WTC11 (cell line): Measurements from ENCODE around the gene GCC1. TPM values are rescaled to one million over a fixed set of nuclear protein-coding genes. Genes with fewer than 3 reads are reported as not detected.

ENCODE experiments used
- ATAC-seq: fragments of 200-7000 bp; cut with Tn5 transposase; 2 replicates; pipeline ENCODE4 v1.10.0; 2021; ENCODE audit warnings: mild to moderate bottlenecking, moderate library complexity
- CTCF ChIA-PET: fragments of 300-600 bp; sonication (Branson Sonifier 250); formaldehyde crosslinking; loops from one replicate; lab custom pipeline; 2021; ENCODE audit warnings: antibody characterized with exemption; lab: Charles Lee
- POLR2A ChIA-PET: fragments of 350-600 bp; sonication (Branson Sonifier 250); formaldehyde crosslinking; loops from one replicate; lab custom pipeline; 2021; ENCODE audit warnings: antibody characterized with exemption; lab: Charles Lee
- DNase-seq: peaks from one replicate; pipeline ENCODE4 v3.0.0; 2021; ENCODE audit warnings: low spot score
- H3K27ac Mint-ChIP-seq: 2 replicates; pipeline ENCODE4 v1.8.0; 2021; ENCODE audit warnings: mixed read lengths
- H3K27me3 Mint-ChIP-seq: 2 replicates; pipeline ENCODE4 v1.8.0; 2021; ENCODE audit warnings: low read depth, mild to moderate bottlenecking, moderate library complexity, mixed read lengths
- H3K36me3 Mint-ChIP-seq: 2 replicates; pipeline ENCODE4 v1.8.0; 2021; ENCODE audit warnings: mixed read lengths
- H3K4me1 Mint-ChIP-seq: 2 replicates; pipeline ENCODE4 v1.8.0; 2022; ENCODE audit warnings: mixed read lengths
- H3K4me3 Mint-ChIP-seq: 2 replicates; pipeline ENCODE4 v1.8.0; 2021; ENCODE audit warnings: mild to moderate bottlenecking, moderate library complexity, mixed read lengths
- H3K9me3 Mint-ChIP-seq: 2 replicates; pipeline ENCODE4 v1.8.0; 2021; ENCODE audit warnings: mixed read lengths
- ETV6 ChIP-seq: sonication (generic); formaldehyde crosslinking; IDR thresholded peaks from 2 replicates; pipeline ENCODE4 v1.8.1; 2022; ENCODE audit warnings: mild to moderate bottlenecking, missing genetic modification reagents
- FOXK1 ChIP-seq: sonication (generic); formaldehyde crosslinking; IDR thresholded peaks from 2 replicates; pipeline ENCODE4 v1.8.0; 2022; ENCODE audit warnings: mild to moderate bottlenecking, moderate library complexity, missing genetic modification reagents
- FOXP1 ChIP-seq: sonication (generic); formaldehyde crosslinking; IDR thresholded peaks from 2 replicates; pipeline ENCODE4 v1.8.0; 2022; ENCODE audit warnings: missing genetic modification reagents, mild to moderate bottlenecking, moderate library complexity, borderline replicate concordance
- HMGA2 ChIP-seq: fragments of 250-450 bp; sonication (Bioruptor Pico); IDR thresholded peaks from 2 replicates; pipeline ENCODE4 v1.4.0; 2021; ENCODE audit warnings: mild to moderate bottlenecking, moderate library complexity
- IRF2 ChIP-seq: sonication (generic); formaldehyde crosslinking; IDR thresholded peaks from 2 replicates; pipeline ENCODE4 v1.8.0; 2022; ENCODE audit warnings: low read depth, missing genetic modification reagents, borderline replicate concordance
- JAZF1 ChIP-seq: fragments of 250-450 bp; sonication (Bioruptor Pico); IDR thresholded peaks from 2 replicates; pipeline ENCODE4 v1.9.0; 2021; ENCODE audit warnings: moderate library complexity, mild to moderate bottlenecking, inconsistent platforms
- KAT7 ChIP-seq: sonication (generic); formaldehyde crosslinking; IDR thresholded peaks from 2 replicates; pipeline ENCODE4 v1.8.1; 2023; ENCODE audit warnings: missing genetic modification reagents, mild to moderate bottlenecking, borderline replicate concordance
- NFE2L1 ChIP-seq: sonication (generic); formaldehyde crosslinking; IDR thresholded peaks from 2 replicates; pipeline ENCODE4 v1.8.1; 2023; ENCODE audit warnings: missing genetic modification reagents
- NFYB ChIP-seq: sonication (generic); formaldehyde crosslinking; conservative IDR thresholded peaks from 2 replicates; pipeline ENCODE4 v1.8.0; 2022; ENCODE audit warnings: low read depth, missing genetic modification reagents
- NR2C2 ChIP-seq: sonication (generic); formaldehyde crosslinking; IDR thresholded peaks from 2 replicates; pipeline ENCODE4 v1.8.0; 2022; ENCODE audit warnings: mild to moderate bottlenecking, missing genetic modification reagents
- RORB ChIP-seq: fragments of 250-450 bp; sonication (Bioruptor Pico); IDR thresholded peaks from 2 replicates; pipeline ENCODE4 v1.9.0; 2021; ENCODE audit warnings: mild to moderate bottlenecking
- SMAD3 ChIP-seq: sonication (generic); formaldehyde crosslinking; IDR thresholded peaks from 2 replicates; pipeline ENCODE4 v1.8.0; 2022; ENCODE audit warnings: missing genetic modification reagents, mild to moderate bottlenecking, borderline replicate concordance
- ZBTB21 ChIP-seq: sonication (generic); formaldehyde crosslinking; IDR thresholded peaks from 2 replicates; pipeline ENCODE4 v1.8.1; 2023; ENCODE audit warnings: mild to moderate bottlenecking, missing genetic modification reagents, borderline replicate concordance
- ZNF138 ChIP-seq: sonication (generic); formaldehyde crosslinking; conservative IDR thresholded peaks from 2 replicates; pipeline ENCODE4 v1.8.1; 2022; ENCODE audit warnings: mild to moderate bottlenecking, moderate library complexity, missing genetic modification reagents
- ZNF671 ChIP-seq: fragments of 250-450 bp; sonication (Bioruptor Pico); IDR thresholded peaks from 2 replicates; pipeline ENCODE4 v1.8.0; 2021; ENCODE audit warnings: mild to moderate bottlenecking
- total RNA-seq: library from RNA; stranded (reverse); gene quantifications from 3 replicates; pipeline ENCODE4 v1.2.3, GENCODE V29; 2021
- TF ChIP-seq, protein P1 (sequence below): sonication (generic); formaldehyde crosslinking; IDR thresholded peaks from 2 replicates; pipeline ENCODE4 v1.8.0; 2022; ENCODE audit warnings: mild to moderate bottlenecking, missing genetic modification reagents
- TF ChIP-seq, protein P2 (sequence below): sonication (generic); formaldehyde crosslinking; conservative IDR thresholded peaks from 2 replicates; pipeline ENCODE4 v1.8.1; 2022; ENCODE audit warnings: mild to moderate bottlenecking, missing genetic modification reagents
- TF ChIP-seq, protein P3 (sequence below): sonication (generic); formaldehyde crosslinking; IDR thresholded peaks from 2 replicates; pipeline ENCODE4 v1.8.1; 2023; ENCODE audit warnings: mild to moderate bottlenecking, missing genetic modification reagents
- TF ChIP-seq, protein P4 (sequence below): sonication (generic); formaldehyde crosslinking; IDR thresholded peaks from 2 replicates; pipeline ENCODE4 v1.8.0; 2023; ENCODE audit warnings: mild to moderate bottlenecking, missing genetic modification reagents
- TF ChIP-seq, protein P5 (sequence below): sonication (generic); formaldehyde crosslinking; IDR thresholded peaks from 2 replicates; pipeline ENCODE4 v1.8.1; 2022; ENCODE audit warnings: missing genetic modification reagents, borderline replicate concordance
- TF ChIP-seq, protein P6 (sequence below): sonication (generic); formaldehyde crosslinking; IDR thresholded peaks from 2 replicates; pipeline ENCODE4 v1.8.1; 2022; ENCODE audit warnings: mild to moderate bottlenecking, moderate library complexity, missing genetic modification reagents
- TF ChIP-seq, protein P7 (sequence below): fragments of 200-600 bp; IDR thresholded peaks from 2 replicates; pipeline ENCODE4 v1.8.0; 2022; ENCODE audit warnings: antibody characterized with exemption
- TF ChIP-seq, protein P8 (sequence below): fragments of 250-450 bp; sonication (Bioruptor Pico); conservative IDR thresholded peaks from 2 replicates; pipeline ENCODE4 v1.9.0; 2021; ENCODE audit warnings: mild to moderate bottlenecking

The GCC1 gene
- total RNA-seq, 1 experiment from 2014 or later, result 13.2 TPM

DNA sequence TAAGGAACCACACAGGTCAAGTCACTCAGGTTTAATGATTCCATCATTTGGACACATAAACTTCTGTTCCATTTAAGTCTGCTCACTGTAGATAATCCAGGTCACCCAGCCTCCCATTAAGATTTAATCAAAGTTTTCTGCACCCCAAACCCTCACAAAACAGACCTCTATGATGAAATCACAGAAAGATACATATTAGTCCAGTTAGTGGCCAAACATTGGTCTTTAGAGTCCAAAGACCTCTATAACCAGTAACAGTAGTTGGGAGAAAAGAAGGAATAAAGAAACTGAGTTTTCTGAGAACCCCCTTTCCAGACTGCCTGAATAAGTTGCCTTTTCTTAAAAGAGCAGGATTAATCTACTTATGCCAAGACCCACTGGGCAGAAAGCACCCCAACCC lies 4.8 kb downstream of the GCC1 start:
- ATAC-seq (no peak), DNase-seq (no peak)
- Mint-ChIP-seq H3K4me1 (peaks cover 14% of the 10 kb centered on the region), H3K36me3 (peaks cover 19% of the 10 kb centered on the region), H3K9me3 (no peaks in the 10 kb centered on the region), H3K27me3 (peaks cover 1% of the 10 kb centered on the region), H3K4me3 (no peak overlapping the region)
- ChIA-PET POLR2A (no interaction called here), CTCF (interaction anchor here (0.7 to 1.8 kb wide), 2 partner anchors 49 to 233 kb away, joined by 3 to 6 read pairs; no protein-coding TSS in a partner anchor)
- TF ChIP-seq SMAD3 (CRISPR knock-in tag) (no peak), FOXP1 (CRISPR knock-in tag) (no peak), KAT7 (no peak), RORB (CRISPR knock-in tag) (no peak), ZNF671 (no peak), NR2C2 (CRISPR knock-in tag) (no peak), FOXK1 (CRISPR knock-in tag) (no peak)
- TF ChIP-seq, protein P1, sequence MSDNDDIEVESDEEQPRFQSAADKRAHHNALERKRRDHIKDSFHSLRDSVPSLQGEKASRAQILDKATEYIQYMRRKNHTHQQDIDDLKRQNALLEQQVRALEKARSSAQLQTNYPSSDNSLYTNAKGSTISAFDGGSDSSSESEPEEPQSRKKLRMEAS (CRISPR knock-in tag), result no peak
- TF ChIP-seq, protein P2, sequence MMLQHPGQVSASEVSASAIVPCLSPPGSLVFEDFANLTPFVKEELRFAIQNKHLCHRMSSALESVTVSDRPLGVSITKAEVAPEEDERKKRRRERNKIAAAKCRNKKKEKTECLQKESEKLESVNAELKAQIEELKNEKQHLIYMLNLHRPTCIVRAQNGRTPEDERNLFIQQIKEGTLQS, result no peak
- TF ChIP-seq, all 79 proteins: peak for 0
- no peak overlapping the region for H3K27ac Mint-ChIP-seq

DNA sequence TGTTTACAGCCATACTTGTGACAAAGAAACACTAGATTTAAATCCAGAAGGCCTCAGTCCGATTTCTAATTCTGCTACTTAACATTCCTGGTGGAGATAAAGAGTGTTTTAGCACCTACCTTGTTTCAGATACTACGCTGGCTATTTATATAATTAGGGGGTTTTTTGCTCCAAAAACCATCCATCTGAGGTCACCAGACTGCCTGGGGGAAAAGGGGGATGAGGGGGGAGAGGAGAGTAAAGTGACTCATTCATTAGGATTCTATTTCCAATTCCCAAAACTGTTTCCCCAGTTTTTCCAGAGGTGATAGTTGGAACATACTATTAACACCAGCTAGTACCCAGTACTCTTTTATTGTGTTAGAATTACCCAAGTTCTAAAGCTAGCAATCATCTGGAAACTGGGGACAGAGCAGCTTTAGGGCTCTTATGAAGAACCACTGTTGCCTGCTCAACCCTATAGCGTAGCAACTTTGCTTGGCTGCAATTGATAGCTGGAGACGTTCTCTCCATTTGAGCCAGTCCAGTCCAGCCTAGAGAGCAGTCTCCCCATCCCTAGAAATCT lies 6.6 kb downstream of the GCC1 start:
- ATAC-seq (no peak), DNase-seq (no peak)
- POLR2A ChIA-PET, result no interaction called here
- CTCF ChIA-PET, result interaction anchor here (0.6 to 1.6 kb wide), 5 partner anchors 42 to 164 kb away, joined by 3 to 8 read pairs (median 3); no protein-coding TSS in a partner anchor
- H3K9me3 Mint-ChIP-seq, result no peaks in the 10 kb centered on the region
- H3K4me1 Mint-ChIP-seq, result peaks cover 4% of the 10 kb centered on the region
- H3K36me3 Mint-ChIP-seq, result peaks cover 19% of the 10 kb centered on the region
- no peaks in the 10 kb centered on the region for H3K27me3 Mint-ChIP-seq
- no peak overlapping the region for H3K27ac Mint-ChIP-seq
- H3K4me3 Mint-ChIP-seq, result no peak overlapping the region
- no peak for TF ChIP-seq IRF2 (CRISPR knock-in tag)
- TF ChIP-seq NFE2L1 (CRISPR knock-in tag), result no peak
- TF ChIP-seq, protein P2, result no peak
- TF ChIP-seq ZBTB21 (CRISPR knock-in tag), result no peak
- no peak for TF ChIP-seq JAZF1 (CRISPR knock-in tag)
- TF ChIP-seq NFYB, result no peak
- no peak for TF ChIP-seq ZNF138 (CRISPR knock-in tag)
- no peak for TF ChIP-seq ETV6 (CRISPR knock-in tag)
- TF ChIP-seq HMGA2 (CRISPR knock-in tag), result no peak
- TF ChIP-seq, protein P3, sequence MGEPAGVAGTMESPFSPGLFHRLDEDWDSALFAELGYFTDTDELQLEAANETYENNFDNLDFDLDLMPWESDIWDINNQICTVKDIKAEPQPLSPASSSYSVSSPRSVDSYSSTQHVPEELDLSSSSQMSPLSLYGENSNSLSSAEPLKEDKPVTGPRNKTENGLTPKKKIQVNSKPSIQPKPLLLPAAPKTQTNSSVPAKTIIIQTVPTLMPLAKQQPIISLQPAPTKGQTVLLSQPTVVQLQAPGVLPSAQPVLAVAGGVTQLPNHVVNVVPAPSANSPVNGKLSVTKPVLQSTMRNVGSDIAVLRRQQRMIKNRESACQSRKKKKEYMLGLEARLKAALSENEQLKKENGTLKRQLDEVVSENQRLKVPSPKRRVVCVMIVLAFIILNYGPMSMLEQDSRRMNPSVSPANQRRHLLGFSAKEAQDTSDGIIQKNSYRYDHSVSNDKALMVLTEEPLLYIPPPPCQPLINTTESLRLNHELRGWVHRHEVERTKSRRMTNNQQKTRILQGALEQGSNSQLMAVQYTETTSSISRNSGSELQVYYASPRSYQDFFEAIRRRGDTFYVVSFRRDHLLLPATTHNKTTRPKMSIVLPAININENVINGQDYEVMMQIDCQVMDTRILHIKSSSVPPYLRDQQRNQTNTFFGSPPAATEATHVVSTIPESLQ (CRISPR knock-in tag), result no peak
- TF ChIP-seq, protein P4, sequence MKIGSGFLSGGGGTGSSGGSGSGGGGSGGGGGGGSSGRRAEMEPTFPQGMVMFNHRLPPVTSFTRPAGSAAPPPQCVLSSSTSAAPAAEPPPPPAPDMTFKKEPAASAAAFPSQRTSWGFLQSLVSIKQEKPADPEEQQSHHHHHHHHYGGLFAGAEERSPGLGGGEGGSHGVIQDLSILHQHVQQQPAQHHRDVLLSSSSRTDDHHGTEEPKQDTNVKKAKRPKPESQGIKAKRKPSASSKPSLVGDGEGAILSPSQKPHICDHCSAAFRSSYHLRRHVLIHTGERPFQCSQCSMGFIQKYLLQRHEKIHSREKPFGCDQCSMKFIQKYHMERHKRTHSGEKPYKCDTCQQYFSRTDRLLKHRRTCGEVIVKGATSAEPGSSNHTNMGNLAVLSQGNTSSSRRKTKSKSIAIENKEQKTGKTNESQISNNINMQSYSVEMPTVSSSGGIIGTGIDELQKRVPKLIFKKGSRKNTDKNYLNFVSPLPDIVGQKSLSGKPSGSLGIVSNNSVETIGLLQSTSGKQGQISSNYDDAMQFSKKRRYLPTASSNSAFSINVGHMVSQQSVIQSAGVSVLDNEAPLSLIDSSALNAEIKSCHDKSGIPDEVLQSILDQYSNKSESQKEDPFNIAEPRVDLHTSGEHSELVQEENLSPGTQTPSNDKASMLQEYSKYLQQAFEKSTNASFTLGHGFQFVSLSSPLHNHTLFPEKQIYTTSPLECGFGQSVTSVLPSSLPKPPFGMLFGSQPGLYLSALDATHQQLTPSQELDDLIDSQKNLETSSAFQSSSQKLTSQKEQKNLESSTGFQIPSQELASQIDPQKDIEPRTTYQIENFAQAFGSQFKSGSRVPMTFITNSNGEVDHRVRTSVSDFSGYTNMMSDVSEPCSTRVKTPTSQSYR (CRISPR knock-in tag), result no peak
- TF ChIP-seq, protein P5, sequence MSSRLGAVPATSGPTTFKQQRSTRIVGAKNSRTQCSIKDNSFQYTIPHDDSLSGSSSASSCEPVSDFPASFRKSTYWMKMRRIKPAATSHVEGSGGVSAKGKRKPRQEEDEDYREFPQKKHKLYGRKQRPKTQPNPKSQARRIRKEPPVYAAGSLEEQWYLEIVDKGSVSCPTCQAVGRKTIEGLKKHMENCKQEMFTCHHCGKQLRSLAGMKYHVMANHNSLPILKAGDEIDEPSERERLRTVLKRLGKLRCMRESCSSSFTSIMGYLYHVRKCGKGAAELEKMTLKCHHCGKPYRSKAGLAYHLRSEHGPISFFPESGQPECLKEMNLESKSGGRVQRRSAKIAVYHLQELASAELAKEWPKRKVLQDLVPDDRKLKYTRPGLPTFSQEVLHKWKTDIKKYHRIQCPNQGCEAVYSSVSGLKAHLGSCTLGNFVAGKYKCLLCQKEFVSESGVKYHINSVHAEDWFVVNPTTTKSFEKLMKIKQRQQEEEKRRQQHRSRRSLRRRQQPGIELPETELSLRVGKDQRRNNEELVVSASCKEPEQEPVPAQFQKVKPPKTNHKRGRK (CRISPR knock-in tag), result no peak
- TF ChIP-seq, protein P6, sequence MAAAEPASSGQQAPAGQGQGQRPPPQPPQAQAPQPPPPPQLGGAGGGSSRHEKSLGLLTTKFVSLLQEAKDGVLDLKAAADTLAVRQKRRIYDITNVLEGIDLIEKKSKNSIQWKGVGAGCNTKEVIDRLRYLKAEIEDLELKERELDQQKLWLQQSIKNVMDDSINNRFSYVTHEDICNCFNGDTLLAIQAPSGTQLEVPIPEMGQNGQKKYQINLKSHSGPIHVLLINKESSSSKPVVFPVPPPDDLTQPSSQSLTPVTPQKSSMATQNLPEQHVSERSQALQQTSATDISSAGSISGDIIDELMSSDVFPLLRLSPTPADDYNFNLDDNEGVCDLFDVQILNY (CRISPR knock-in tag), result no peak
- TF ChIP-seq, protein P7, sequence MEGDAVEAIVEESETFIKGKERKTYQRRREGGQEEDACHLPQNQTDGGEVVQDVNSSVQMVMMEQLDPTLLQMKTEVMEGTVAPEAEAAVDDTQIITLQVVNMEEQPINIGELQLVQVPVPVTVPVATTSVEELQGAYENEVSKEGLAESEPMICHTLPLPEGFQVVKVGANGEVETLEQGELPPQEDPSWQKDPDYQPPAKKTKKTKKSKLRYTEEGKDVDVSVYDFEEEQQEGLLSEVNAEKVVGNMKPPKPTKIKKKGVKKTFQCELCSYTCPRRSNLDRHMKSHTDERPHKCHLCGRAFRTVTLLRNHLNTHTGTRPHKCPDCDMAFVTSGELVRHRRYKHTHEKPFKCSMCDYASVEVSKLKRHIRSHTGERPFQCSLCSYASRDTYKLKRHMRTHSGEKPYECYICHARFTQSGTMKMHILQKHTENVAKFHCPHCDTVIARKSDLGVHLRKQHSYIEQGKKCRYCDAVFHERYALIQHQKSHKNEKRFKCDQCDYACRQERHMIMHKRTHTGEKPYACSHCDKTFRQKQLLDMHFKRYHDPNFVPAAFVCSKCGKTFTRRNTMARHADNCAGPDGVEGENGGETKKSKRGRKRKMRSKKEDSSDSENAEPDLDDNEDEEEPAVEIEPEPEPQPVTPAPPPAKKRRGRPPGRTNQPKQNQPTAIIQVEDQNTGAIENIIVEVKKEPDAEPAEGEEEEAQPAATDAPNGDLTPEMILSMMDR, result no peak
- TF ChIP-seq, protein P8, sequence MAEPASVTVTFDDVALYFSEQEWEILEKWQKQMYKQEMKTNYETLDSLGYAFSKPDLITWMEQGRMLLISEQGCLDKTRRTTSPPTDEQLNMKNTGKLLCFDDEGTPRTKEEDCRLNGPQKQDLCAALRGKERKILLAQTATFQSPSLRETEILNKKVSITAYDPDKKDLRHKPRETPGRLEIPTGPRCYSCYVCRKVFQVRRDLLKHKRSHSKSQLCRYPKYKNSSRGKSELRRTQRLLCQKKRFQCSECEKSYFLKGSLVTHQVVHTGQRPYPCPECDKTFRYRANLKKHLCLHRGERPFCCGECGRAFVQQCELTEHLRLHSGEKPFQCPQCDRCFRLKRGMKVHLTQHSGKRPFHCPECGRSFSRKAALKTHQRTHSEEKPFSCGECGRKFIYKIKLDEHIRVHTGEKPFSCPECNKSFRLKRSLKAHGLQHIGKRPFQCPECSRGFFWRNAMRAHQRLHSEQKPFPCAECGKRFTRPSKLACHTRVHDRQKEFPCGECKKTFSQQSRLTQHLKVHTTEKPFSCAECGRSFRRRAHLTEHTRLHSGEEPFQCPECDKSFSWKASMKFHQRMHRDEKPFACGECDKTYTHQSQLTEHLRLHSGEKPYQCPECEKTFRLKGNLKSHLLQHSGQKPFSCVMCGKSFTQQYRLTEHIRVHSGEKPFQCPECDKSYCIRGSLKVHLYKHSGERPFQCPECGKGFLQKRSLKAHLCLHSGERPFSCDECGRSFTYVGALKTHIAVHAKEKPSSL, result no peak
